SK-N-MC (cell line): ENCODE results near the gene LYPD1.

Source experiments
- EZH2 ChIP-seq: fragments of 200-600 bp; sonication (generic); IDR thresholded peaks from one replicate; pipeline ENCODE4 v1.6.1; 2017; ENCODE audit warnings: antibody characterized with exemption
- POLR2AphosphoS5 ChIP-seq: IDR thresholded peaks from 2 replicates; pipeline ENCODE4 v1.6.1; 2012; ENCODE audit warnings: mild to moderate bottlenecking, low read depth, low read length, borderline replicate concordance

GRCh38 chr2:132676999-132677398 is 7.0 kb upstream of the LYPD1 start:
- TF ChIP-seq EZH2 (no peak), POLR2AphosphoS5 (no peak)
